Gastroesophageal sphincter (tissue), 3 donors: ENCODE results near the gene CEP170.

Experiments
- EP300 ChIP-seq: sonication (generic); formaldehyde crosslinking; IDR thresholded peaks from one replicate; pipeline ENCODE4 v1.6.1; 2017; ENCODE audit warnings: antibody characterized with exemption, mild to moderate bottlenecking
- POLR2A ChIP-seq, 2 donors: fragments of 450-650 bp; IDR thresholded peaks; one replicate each; pipeline ENCODE4 v1.6.1; 2017; ENCODE audit warnings: antibody characterized with exemption in 2 of 2, mild to moderate bottlenecking in 2 of 2, moderate library complexity in 1 of 2
- TF ChIP-seq, protein P1 (sequence below), 4 experiments: fragments of 200-600 bp in 2 of 4; fragments of 450-650 bp in 2 of 4; sonication (generic) in 1 of 4; IDR thresholded peaks; one replicate each; pipeline ENCODE4 v1.5.1; 2017 to 2019; ENCODE audit warnings: antibody characterized with exemption in 4 of 4, mild to moderate bottlenecking in 2 of 4, moderate library complexity in 2 of 4

DNA sequence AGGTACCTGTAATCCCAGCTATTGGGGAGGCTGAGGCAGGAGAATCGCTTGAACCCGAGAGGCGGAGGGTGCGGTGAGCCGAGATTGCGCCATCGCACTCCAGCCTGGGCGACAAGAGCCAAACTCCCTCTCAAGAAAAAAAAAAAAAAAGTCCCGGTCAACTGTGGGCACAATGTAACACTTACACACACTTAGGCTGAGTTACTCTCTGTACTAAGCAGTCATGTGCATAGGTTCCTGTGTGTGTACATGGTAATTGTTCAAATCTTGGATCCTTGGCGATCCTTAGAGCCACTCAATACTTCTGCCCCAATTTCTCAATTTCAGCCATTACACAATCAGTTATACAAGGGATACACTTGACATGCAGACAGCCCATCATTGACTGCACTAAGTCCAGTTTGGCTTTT is 12.4 kb upstream of the CEP170 start:
- TF ChIP-seq, protein P1, sequence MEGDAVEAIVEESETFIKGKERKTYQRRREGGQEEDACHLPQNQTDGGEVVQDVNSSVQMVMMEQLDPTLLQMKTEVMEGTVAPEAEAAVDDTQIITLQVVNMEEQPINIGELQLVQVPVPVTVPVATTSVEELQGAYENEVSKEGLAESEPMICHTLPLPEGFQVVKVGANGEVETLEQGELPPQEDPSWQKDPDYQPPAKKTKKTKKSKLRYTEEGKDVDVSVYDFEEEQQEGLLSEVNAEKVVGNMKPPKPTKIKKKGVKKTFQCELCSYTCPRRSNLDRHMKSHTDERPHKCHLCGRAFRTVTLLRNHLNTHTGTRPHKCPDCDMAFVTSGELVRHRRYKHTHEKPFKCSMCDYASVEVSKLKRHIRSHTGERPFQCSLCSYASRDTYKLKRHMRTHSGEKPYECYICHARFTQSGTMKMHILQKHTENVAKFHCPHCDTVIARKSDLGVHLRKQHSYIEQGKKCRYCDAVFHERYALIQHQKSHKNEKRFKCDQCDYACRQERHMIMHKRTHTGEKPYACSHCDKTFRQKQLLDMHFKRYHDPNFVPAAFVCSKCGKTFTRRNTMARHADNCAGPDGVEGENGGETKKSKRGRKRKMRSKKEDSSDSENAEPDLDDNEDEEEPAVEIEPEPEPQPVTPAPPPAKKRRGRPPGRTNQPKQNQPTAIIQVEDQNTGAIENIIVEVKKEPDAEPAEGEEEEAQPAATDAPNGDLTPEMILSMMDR (IDR thresholded peaks at IDR 0.05) = no peak
- no peak for TF ChIP-seq POLR2A (IDR thresholded peaks at IDR 0.05)
- TF ChIP-seq EP300 = no peak
